Ectodermal cell (in vitro differentiated cells): ENCODE data around the gene CATSPER1.

ENCODE experiments used
- H3K27ac ChIP-seq: 2 replicates; pipeline ENCODE4 v1.7.0; 2013; ENCODE audit warnings: mild to moderate bottlenecking, low read depth, low read length; ENCODE audit not compliant: insufficient read depth, poor library complexity, severe bottlenecking
- H3K27me3 ChIP-seq: 2 replicates; pipeline ENCODE4 v1.7.0; 2013; ENCODE audit warnings: mild to moderate bottlenecking, low read length; ENCODE audit not compliant: insufficient read depth, control insufficient read depth, poor library complexity, severe bottlenecking
- H3K36me3 ChIP-seq: one replicate; pipeline ENCODE4 v1.7.0; 2013; ENCODE audit warnings: low read length; ENCODE audit not compliant: control insufficient read depth, insufficient read depth
- H3K4me1 ChIP-seq: one replicate; pipeline ENCODE4 v1.7.0; 2013; ENCODE audit warnings: low read length; ENCODE audit not compliant: control insufficient read depth, insufficient read depth
- H3K4me3 ChIP-seq: 2 replicates; pipeline ENCODE4 v1.7.0; 2013; ENCODE audit warnings: low read depth, low read length, control low read depth; ENCODE audit not compliant: insufficient read depth
- H3K9me3 ChIP-seq: 2 replicates; pipeline ENCODE4 v1.7.0; 2013; ENCODE audit warnings: mild to moderate bottlenecking, low read length, moderate library complexity; ENCODE audit not compliant: control insufficient read depth
- WGBS, 2 experiments: methylation state at CpG; one replicate each; pipeline ENCODE4 v1.1.7; 2013; ENCODE audit warnings: missing lambda C conversion rate in 2 of 2; 5-methylcytosine and 5-hydroxymethylcytosine counted together

CATSPER1 gene

GRCh38 chr11:66020618-66021357 lies 5.5 kb downstream of the CATSPER1 start:
- Histone ChIP-seq H3K36me3 (no peaks in the 10 kb centered on the region), H3K27me3 (peaks cover 30% of the 10 kb centered on the region), H3K4me3 (no peak overlapping the region), H3K4me1 (no peaks in the 10 kb centered on the region), H3K9me3 (no peaks in the 10 kb centered on the region), H3K27ac (no peak overlapping the region)
- 90% methylated on average over 23 to 25 of the region's 25 CpGs for WGBS, 2 experiments

- 81% methylated on average over 8 of the region's 8 CpGs for WGBS, 2 experiments
- Histone ChIP-seq H3K36me3 (no peaks in the 10 kb centered on the region), H3K9me3 (no peaks in the 10 kb centered on the region), H3K4me1 (no peaks in the 10 kb centered on the region), H3K27ac (no peak overlapping the region), H3K27me3 (peaks cover 30% of the 10 kb centered on the region), H3K4me3 (no peak overlapping the region)
These were observed 6.1 kb downstream of the CATSPER1 start for GRCh38 chr11:66020212-66020611.

- H3K36me3 ChIP-seq: no peaks in the 10 kb centered on the region
- H3K27me3 ChIP-seq: peaks cover 19% of the 10 kb centered on the region
- peaks cover 7% of the 10 kb centered on the region for H3K4me1 ChIP-seq
- WGBS, 2 experiments: 84 to 86% methylated on average over 4 of the region's 4 CpGs
- H3K4me3 ChIP-seq: no peak overlapping the region
- H3K9me3 ChIP-seq: no peaks in the 10 kb centered on the region
- no peak overlapping the region for H3K27ac ChIP-seq
These were observed 9.0 kb downstream of the CATSPER1 start for GRCh38 chr11:66017321-66017720.

DNA sequence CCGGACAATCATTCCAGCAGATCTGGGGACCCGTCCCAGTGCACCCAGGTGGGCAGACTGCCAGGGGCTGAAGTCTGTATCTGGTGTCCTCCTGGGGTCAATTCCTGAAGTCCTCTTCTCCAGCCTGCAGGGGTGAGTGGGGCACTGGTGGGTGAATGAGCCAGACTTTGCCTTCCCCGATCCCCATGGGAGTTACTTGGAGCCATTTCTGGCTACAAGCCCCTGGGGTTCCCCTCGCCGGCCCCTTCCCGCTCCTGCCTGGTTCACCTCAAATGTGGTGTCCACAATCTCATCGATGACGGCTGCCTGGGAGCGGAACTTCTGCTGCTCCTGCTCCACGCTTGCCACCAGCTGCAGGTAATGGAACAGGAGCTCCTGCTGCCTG lies 9.5 kb downstream of the CATSPER1 start:
- Histone ChIP-seq H3K9me3 (no peaks in the 10 kb centered on the region), H3K4me1 (peaks cover 7% of the 10 kb centered on the region), H3K27ac (no peak overlapping the region), H3K27me3 (peaks cover 19% of the 10 kb centered on the region), H3K4me3 (no peak overlapping the region), H3K36me3 (no peaks in the 10 kb centered on the region)
- WGBS, 2 experiments: 91 to 94% methylated on average over 10 of the region's 10 CpGs

- H3K27ac ChIP-seq: no peak overlapping the region
- WGBS, 2 experiments: 83 to 84% methylated on average over 18 of the region's 18 CpGs
These were observed 10.1 kb downstream of the CATSPER1 start for GRCh38 chr11:66015936-66016792.

GRCh38 chr11:66015454-66015881 lies 10.8 kb downstream of the CATSPER1 start:
- Histone ChIP-seq H3K36me3 (no peaks in the 10 kb centered on the region), H3K27me3 (peaks cover 18% of the 10 kb centered on the region), H3K4me3 (no peak overlapping the region), H3K9me3 (no peaks in the 10 kb centered on the region), H3K27ac (no peak overlapping the region), H3K4me1 (peaks cover 7% of the 10 kb centered on the region)
- WGBS, 2 experiments: 92 to 94% methylated on average over 7 of the region's 7 CpGs

More at GRCh38 chr11:66015936-66016792, 10.1 kb downstream of the CATSPER1 start:
- Histone ChIP-seq H3K9me3 (no peaks in the 10 kb centered on the region), H3K4me3 (no peak overlapping the region), H3K27me3 (peaks cover 19% of the 10 kb centered on the region), H3K4me1 (peaks cover 7% of the 10 kb centered on the region), H3K36me3 (no peaks in the 10 kb centered on the region)

GRCh38 chr11:66014804-66015453 lies 11.3 kb downstream of the CATSPER1 start:
- no peaks in the 10 kb centered on the region for H3K9me3 ChIP-seq
- 91 to 92% methylated on average over 6 of the region's 6 CpGs for WGBS, 2 experiments
- no peaks in the 10 kb centered on the region for H3K36me3 ChIP-seq
- H3K4me1 ChIP-seq: peaks cover 7% of the 10 kb centered on the region
- H3K27ac ChIP-seq: no peak overlapping the region
- H3K4me3 ChIP-seq: no peak overlapping the region
- peaks cover 15% of the 10 kb centered on the region for H3K27me3 ChIP-seq

DNA sequence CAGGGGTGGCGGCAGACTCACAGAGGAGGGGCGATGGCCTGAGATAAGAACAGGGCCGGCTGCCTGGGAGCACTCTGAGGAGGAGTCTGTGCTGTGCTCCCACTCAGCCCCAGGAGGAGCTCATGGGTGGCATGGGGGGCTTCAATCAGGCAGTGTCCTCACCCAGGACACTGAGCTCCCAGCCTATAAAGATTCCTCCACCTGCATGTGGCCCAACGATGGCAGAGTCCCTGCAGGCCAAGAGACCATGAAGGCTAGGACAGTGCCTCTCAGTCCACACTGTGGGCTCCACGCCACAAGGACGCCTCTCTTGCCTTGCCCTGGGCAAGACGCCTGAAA lies 12.5 kb downstream of the CATSPER1 start:
- no peaks in the 10 kb centered on the region for H3K36me3 ChIP-seq
- H3K27ac ChIP-seq: no peak overlapping the region
- no peak overlapping the region for H3K4me3 ChIP-seq
- H3K4me1 ChIP-seq: peaks cover 7% of the 10 kb centered on the region
- H3K9me3 ChIP-seq: no peaks in the 10 kb centered on the region
- H3K27me3 ChIP-seq: peaks cover 15% of the 10 kb centered on the region
- WGBS, 2 experiments: 85 to 86% methylated on average over 7 of the region's 7 CpGs

GRCh38 chr11:66012946-66013761 lies 13.1 kb downstream of the CATSPER1 start:
- Histone ChIP-seq H3K4me1 (peaks cover 7% of the 10 kb centered on the region), H3K9me3 (no peaks in the 10 kb centered on the region), H3K4me3 (no peak overlapping the region), H3K27ac (no peak overlapping the region), H3K27me3 (peaks cover 15% of the 10 kb centered on the region), H3K36me3 (no peaks in the 10 kb centered on the region)
- WGBS, 2 experiments: 89 to 91% methylated on average over 12 of the region's 12 CpGs
